SK-N-SH treated with all-trans-retinoic acid at 6 μM for 48 hours (cell line): ENCODE results near the gene DLG1.

Experiments
- ATAC-seq: fragments of 200-7000 bp; cut with Tn5 transposase; 3 replicates; pipeline ENCODE4 v1.9.1; 2020; ENCODE audit warnings: mild to moderate bottlenecking, moderate library complexity
- ARNTL ChIP-seq: fragments of 450-650 bp; formaldehyde crosslinking; IDR thresholded peaks from 2 replicates; pipeline ENCODE4 v1.5.0; 2020; ENCODE audit warnings: low read depth, mild to moderate bottlenecking, moderate library complexity, borderline replicate concordance
- BACH2 ChIP-seq: fragments of 250-450 bp; sonication (Bioruptor Pico); IDR thresholded peaks from 2 replicates; pipeline ENCODE4 v1.9.0; 2021; ENCODE audit warnings: mild to moderate bottlenecking, borderline replicate concordance
- CSDC2 ChIP-seq: fragments of 250-450 bp; sonication (Bioruptor Pico); IDR thresholded peaks from 2 replicates; pipeline ENCODE4 v1.5.0; 2020; ENCODE audit warnings: mild to moderate bottlenecking, moderate library complexity
- GLIS3 ChIP-seq: fragments of 250-450 bp; sonication (Bioruptor Pico); IDR thresholded peaks from 2 replicates; pipeline ENCODE4 v1.5.0; 2020; ENCODE audit warnings: mild to moderate bottlenecking, moderate library complexity
- ISL1 ChIP-seq: fragments of 250-450 bp; sonication (Bioruptor Pico); IDR thresholded peaks from 2 replicates; pipeline ENCODE4 v2.1.2; 2022; ENCODE audit warnings: mild to moderate bottlenecking, moderate library complexity
- OSR1 ChIP-seq: fragments of 250-450 bp; sonication (Bioruptor Pico); IDR thresholded peaks from 2 replicates; pipeline ENCODE4 v1.8.0; 2022; ENCODE audit warnings: moderate library complexity, mild to moderate bottlenecking, inconsistent platforms
- SNAI2 ChIP-seq: fragments of 250-450 bp; sonication (Bioruptor Pico); IDR thresholded peaks from 2 replicates; pipeline ENCODE4 v1.5.0; 2020; ENCODE audit warnings: mild to moderate bottlenecking, moderate library complexity
- TOX ChIP-seq: fragments of 250-450 bp; sonication (Bioruptor Pico); IDR thresholded peaks from 2 replicates; pipeline ENCODE4 v1.8.0; 2021; ENCODE audit warnings: mild to moderate bottlenecking, moderate library complexity, borderline replicate concordance
- ZC3H10 ChIP-seq: fragments of 250-450 bp; sonication (Bioruptor Pico); IDR thresholded peaks from 2 replicates; pipeline ENCODE4 v1.5.1; 2021; ENCODE audit warnings: mild to moderate bottlenecking, moderate library complexity
- ZFP3 ChIP-seq: fragments of 250-450 bp; sonication (Bioruptor Pico); IDR thresholded peaks from 2 replicates; pipeline ENCODE4 v1.5.0; 2020; ENCODE audit warnings: mild to moderate bottlenecking, moderate library complexity
- ZFP30 ChIP-seq: fragments of 450-650 bp; formaldehyde crosslinking; IDR thresholded peaks from 2 replicates; pipeline ENCODE4 v1.5.0; 2022; ENCODE audit warnings: mild to moderate bottlenecking, moderate library complexity
- ZNF565 ChIP-seq: fragments of 450-650 bp; formaldehyde crosslinking; conservative IDR thresholded peaks from 2 replicates; pipeline ENCODE4 v1.5.0; 2020; ENCODE audit warnings: low read depth, mild to moderate bottlenecking, moderate library complexity
- ZNF70 ChIP-seq: fragments of 450-650 bp; formaldehyde crosslinking; IDR thresholded peaks from 2 replicates; pipeline ENCODE4 v1.5.0; 2020; ENCODE audit warnings: mild to moderate bottlenecking, moderate library complexity
- ZNF8 ChIP-seq: fragments of 450-650 bp; formaldehyde crosslinking; IDR thresholded peaks from 2 replicates; pipeline ENCODE4 v1.5.0; 2020; ENCODE audit warnings: mild to moderate bottlenecking, moderate library complexity
- TF ChIP-seq, protein P1 (sequence below): fragments of 250-450 bp; sonication (Bioruptor Pico); IDR thresholded peaks from 2 replicates; pipeline ENCODE4 v1.8.0; 2021; ENCODE audit warnings: low read depth, mild to moderate bottlenecking, moderate library complexity, borderline replicate concordance
- TF ChIP-seq, protein P2 (sequence below): fragments of 250-450 bp; sonication (Bioruptor Pico); IDR thresholded peaks from 2 replicates; pipeline ENCODE4 v1.5.0; 2020; ENCODE audit warnings: mild to moderate bottlenecking, moderate library complexity
- TF ChIP-seq, protein P3 (sequence below): fragments of 250-450 bp; sonication (Bioruptor Pico); IDR thresholded peaks from 2 replicates; pipeline ENCODE4 v1.5.1; 2021; ENCODE audit warnings: mild to moderate bottlenecking, moderate library complexity
- TF ChIP-seq, protein P4 (sequence below): fragments of 250-450 bp; sonication (Bioruptor Pico); IDR thresholded peaks from 2 replicates; pipeline ENCODE4 v1.8.0; 2020; ENCODE audit warnings: mild to moderate bottlenecking, moderate library complexity, borderline replicate concordance
- TF ChIP-seq, protein P5 (sequence below): fragments of 250-450 bp; sonication (Bioruptor Pico); IDR thresholded peaks from 2 replicates; pipeline ENCODE4 v1.5.1; 2020; ENCODE audit warnings: low read depth, mild to moderate bottlenecking, moderate library complexity

The DLG1 gene

DNA sequence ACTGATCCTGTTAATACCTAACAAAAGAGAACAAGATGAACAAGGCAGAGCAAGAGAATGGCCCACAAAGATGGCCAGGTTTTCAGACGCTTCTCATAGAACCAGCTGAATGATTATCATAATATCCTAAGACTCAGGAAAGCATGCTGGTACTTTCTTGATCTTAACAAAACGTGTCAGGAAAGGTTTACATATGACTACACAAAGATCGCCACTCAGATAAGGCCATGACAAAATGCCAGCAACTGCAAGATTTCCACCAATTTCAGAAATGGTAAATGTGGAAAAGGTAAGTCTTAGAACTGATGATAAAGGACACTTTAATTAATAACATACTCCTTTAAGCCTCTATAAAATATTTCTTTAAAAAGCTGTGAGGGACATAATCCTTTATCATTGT lies 108.8 kb downstream of the DLG1 start:
- TF ChIP-seq, protein P1, sequence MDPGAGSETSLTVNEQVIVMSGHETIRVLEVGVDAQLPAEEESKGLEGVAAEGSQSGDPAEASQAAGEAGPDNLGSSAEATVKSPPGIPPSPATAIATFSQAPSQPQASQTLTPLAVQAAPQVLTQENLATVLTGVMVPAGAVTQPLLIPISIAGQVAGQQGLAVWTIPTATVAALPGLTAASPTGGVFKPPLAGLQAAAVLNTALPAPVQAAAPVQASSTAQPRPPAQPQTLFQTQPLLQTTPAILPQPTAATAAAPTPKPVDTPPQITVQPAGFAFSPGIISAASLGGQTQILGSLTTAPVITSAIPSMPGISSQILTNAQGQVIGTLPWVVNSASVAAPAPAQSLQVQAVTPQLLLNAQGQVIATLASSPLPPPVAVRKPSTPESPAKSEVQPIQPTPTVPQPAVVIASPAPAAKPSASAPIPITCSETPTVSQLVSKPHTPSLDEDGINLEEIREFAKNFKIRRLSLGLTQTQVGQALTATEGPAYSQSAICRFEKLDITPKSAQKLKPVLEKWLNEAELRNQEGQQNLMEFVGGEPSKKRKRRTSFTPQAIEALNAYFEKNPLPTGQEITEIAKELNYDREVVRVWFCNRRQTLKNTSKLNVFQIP, result no peak
- ATAC-seq, result peak; percentile 29; the same call in 2 of the 3 replicates

DNA sequence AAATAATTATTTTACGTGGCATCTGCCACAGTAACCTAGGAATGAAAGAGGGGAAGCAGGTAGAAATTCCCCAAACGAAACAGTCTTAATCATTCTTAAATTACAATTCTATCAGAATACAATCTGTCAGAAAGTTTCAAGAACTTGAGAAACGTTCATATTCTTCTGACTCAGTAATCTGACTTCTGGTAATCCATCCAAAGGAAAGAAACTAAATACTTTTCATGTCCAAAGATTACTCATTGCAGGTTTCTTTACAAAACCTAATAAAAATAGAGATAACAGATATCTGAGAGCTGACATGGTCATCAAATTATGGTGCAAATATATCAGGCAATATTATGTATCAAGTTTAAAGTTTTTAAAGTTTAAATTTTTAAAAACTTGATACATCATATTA lies 109.4 kb downstream of the DLG1 start:
- TF ChIP-seq ZNF565 (CRISPR knock-in tag), result no peak
- TF ChIP-seq, protein P1, result no peak
- TF ChIP-seq BACH2 (CRISPR knock-in tag), result no peak
- no peak for TF ChIP-seq ZFP3
- ATAC-seq, result no peak

DNA sequence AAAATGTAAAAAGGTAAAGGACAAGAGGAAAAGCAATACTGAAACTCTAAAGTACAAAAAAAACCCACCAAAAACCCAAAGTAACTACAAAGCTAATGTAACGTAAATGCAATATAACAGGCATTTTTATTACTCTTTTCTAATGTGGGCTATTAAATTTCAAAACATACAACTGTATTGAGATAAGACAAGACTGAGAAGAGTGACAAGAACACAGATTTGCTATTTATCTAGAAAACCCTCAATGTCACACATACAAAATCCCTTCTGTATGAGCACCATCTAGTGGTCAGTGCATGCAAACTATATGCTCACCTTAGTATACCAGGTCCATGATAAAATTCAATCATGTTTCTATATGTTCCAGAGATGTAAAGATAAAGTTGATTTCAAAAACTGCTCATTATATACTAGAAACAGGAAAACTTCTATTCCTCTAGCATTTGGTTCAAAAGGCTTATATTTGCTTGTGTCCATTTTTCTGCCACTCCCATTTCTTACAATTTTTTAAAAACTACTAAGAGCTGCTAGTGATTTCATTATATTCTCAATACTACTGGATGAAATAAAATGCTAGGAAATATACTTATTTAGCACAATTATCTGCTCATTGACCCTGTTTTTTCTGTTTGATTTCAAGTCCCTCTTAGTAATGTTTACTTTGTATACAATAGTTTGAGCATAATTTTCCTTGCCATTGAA lies 111.4 kb downstream of the DLG1 start:
- peak; percentile 89 for ATAC-seq
- TF ChIP-seq, protein P1, result no peak
- no peak for TF ChIP-seq TOX (CRISPR knock-in tag)

DNA sequence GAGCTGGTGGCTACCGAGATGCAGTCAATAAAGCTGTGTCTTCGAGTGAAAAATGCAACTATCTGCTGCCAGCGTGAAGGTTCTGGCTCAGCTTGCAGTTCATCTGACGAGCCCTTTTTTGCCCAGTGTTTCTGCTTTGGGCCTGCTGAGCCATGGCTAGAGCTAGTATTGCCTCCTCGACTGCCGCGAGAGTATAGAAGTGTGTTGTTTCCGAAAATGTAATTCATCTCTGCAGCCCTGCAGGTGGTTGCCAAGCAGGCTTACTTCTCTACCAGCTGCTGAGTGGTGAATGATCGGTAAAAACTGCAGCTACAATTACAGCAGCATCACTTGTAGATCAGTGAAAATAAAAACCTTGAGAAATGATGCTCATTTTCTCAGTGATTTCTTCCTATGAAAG lies 114.8 kb downstream of the DLG1 start:
- no peak for TF ChIP-seq ZC3H10 (CRISPR knock-in tag)
- no peak for TF ChIP-seq ARNTL (CRISPR knock-in tag)
- TF ChIP-seq, all 23 proteins: peak for 0

DNA sequence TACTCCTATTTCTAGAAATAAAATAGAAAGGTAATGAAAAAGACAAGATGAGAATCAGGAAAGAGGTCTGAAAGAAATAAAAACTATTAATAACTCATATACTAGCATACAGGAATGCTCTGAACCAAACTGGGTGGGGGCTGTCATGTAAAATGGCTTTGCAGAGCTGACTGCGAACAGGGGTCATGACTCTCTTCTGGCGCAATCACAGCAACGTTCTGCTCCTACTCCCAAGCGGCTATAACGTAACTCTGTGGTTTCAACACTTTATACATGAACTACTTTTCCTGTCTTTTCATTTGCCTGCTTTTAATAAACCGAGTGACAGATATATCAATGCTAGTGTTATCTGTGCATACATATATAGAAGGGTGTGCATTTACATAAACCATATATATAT lies 116.7 kb downstream of the DLG1 start:
- no peak for ATAC-seq

More for the DNA sequence above, 114.8 kb downstream of the DLG1 start:
- no peak; the same call in 2 of the 3 replicates for ATAC-seq

More for the DNA sequence above, 116.7 kb downstream of the DLG1 start:
- TF ChIP-seq ZFP3 (no peak), ZC3H10 (CRISPR knock-in tag) (no peak), CSDC2 (no peak), ZFP30 (CRISPR knock-in tag) (no peak), ISL1 (CRISPR knock-in tag) (no peak), ZNF8 (CRISPR knock-in tag) (no peak), GLIS3 (CRISPR knock-in tag) (no peak), ZNF565 (CRISPR knock-in tag) (no peak), SNAI2 (CRISPR knock-in tag) (no peak), OSR1 (CRISPR knock-in tag) (no peak), BACH2 (CRISPR knock-in tag) (no peak), ZNF70 (CRISPR knock-in tag) (no peak), TOX (CRISPR knock-in tag) (no peak)
- TF ChIP-seq, protein P2, sequence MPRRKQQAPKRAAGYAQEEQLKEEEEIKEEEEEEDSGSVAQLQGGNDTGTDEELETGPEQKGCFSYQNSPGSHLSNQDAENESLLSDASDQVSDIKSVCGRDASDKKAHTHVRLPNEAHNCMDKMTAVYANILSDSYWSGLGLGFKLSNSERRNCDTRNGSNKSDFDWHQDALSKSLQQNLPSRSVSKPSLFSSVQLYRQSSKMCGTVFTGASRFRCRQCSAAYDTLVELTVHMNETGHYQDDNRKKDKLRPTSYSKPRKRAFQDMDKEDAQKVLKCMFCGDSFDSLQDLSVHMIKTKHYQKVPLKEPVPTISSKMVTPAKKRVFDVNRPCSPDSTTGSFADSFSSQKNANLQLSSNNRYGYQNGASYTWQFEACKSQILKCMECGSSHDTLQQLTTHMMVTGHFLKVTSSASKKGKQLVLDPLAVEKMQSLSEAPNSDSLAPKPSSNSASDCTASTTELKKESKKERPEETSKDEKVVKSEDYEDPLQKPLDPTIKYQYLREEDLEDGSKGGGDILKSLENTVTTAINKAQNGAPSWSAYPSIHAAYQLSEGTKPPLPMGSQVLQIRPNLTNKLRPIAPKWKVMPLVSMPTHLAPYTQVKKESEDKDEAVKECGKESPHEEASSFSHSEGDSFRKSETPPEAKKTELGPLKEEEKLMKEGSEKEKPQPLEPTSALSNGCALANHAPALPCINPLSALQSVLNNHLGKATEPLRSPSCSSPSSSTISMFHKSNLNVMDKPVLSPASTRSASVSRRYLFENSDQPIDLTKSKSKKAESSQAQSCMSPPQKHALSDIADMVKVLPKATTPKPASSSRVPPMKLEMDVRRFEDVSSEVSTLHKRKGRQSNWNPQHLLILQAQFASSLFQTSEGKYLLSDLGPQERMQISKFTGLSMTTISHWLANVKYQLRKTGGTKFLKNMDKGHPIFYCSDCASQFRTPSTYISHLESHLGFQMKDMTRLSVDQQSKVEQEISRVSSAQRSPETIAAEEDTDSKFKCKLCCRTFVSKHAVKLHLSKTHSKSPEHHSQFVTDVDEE (CRISPR knock-in tag), result no peak
- TF ChIP-seq, protein P1, result no peak
- TF ChIP-seq, protein P3, sequence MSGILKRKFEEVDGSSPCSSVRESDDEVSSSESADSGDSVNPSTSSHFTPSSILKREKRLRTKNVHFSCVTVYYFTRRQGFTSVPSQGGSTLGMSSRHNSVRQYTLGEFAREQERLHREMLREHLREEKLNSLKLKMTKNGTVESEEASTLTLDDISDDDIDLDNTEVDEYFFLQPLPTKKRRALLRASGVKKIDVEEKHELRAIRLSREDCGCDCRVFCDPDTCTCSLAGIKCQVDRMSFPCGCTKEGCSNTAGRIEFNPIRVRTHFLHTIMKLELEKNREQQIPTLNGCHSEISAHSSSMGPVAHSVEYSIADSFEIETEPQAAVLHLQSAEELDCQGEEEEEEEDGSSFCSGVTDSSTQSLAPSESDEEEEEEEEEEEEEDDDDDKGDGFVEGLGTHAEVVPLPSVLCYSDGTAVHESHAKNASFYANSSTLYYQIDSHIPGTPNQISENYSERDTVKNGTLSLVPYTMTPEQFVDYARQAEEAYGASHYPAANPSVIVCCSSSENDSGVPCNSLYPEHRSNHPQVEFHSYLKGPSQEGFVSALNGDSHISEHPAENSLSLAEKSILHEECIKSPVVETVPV, result no peak
- TF ChIP-seq, protein P4, sequence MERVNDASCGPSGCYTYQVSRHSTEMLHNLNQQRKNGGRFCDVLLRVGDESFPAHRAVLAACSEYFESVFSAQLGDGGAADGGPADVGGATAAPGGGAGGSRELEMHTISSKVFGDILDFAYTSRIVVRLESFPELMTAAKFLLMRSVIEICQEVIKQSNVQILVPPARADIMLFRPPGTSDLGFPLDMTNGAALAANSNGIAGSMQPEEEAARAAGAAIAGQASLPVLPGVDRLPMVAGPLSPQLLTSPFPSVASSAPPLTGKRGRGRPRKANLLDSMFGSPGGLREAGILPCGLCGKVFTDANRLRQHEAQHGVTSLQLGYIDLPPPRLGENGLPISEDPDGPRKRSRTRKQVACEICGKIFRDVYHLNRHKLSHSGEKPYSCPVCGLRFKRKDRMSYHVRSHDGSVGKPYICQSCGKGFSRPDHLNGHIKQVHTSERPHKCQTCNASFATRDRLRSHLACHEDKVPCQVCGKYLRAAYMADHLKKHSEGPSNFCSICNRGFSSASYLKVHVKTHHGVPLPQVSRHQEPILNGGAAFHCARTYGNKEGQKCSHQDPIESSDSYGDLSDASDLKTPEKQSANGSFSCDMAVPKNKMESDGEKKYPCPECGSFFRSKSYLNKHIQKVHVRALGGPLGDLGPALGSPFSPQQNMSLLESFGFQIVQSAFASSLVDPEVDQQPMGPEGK (CRISPR knock-in tag), result no peak
- TF ChIP-seq, protein P5, sequence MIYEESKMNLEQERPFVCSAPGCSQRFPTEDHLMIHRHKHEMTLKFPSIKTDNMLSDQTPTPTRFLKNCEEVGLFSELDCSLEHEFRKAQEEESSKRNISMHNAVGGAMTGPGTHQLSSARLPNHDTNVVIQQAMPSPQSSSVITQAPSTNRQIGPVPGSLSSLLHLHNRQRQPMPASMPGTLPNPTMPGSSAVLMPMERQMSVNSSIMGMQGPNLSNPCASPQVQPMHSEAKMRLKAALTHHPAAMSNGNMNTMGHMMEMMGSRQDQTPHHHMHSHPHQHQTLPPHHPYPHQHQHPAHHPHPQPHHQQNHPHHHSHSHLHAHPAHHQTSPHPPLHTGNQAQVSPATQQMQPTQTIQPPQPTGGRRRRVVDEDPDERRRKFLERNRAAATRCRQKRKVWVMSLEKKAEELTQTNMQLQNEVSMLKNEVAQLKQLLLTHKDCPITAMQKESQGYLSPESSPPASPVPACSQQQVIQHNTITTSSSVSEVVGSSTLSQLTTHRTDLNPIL, result no peak
